ENCODE measurements around the gene FOXA1.

FOXA1 gene

DNA sequence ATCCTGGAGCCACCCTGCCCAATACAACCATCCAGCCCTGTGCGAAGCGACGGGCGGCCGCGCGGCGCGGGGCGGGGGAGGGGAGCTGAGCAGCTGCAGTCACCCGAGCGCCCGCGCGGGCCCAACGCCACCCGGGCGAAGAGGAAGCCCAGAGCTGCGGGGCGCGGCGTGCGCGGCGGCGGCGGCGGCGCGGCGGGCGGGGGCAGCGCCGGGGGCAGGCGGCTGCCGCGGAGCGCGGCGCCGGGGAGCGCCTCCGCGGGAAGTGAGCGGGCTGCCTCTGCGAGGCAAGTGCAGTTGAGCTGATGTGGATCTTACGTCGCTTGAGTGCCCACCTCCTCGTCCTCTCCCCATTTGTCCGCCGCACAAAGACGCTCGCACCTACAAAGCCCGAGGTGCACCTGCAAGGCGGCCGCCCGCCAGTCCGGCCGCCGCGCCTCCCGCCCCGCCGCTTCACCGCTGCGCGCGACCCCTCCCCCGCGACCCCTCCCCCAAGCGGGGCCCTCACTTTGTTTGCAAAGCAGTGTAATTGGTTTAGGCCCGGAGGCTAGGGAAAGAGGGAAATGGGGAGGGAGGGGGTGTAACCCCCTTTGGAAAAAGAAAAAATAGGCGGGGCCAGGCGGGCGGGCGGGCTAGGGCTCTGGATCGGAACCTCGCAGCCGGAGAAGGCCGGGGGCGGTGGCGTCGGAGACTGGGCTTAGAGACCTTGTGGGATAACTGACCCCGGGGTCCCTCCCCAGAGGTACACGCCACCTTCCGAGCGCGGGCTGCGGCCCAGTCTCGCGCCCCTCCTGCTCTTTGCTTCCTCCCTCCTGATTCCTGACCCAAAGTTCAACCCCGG, at the start of gene FOXA1, which contains the start of gene TTC6:
TSS of gene FOXA1 (minus strand) at position 279 of the 838 bp plus-strand sequence. CDS start at position 2, 277 bp downstream.
TSS of gene TTC6 (plus strand) at position 659 of the 838 bp plus-strand sequence. CDS start 26,436 bp downstream, outside the sequence.
- peak; percentile 92 for DNase-seq

DNA sequence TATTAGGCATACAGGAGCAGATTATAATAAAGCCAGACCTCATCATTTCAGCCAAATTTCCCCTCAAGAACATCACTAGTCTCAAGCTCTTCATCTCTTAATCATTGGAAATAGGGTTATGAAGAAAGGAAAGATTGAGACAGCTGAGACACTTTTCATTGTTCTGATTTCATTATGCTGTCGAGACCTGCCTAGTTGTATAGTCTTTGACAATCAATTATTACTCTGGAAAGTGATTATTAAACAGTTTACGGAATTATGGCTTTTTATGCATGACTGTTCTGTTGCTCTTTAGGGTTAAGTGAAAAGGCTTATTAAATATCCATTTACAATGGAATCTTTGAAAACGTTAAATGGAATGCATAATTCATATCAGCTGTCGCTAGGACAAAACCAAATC, 48.7 kb upstream of the FOXA1 start:
- DNase-seq, result no peak

DNA sequence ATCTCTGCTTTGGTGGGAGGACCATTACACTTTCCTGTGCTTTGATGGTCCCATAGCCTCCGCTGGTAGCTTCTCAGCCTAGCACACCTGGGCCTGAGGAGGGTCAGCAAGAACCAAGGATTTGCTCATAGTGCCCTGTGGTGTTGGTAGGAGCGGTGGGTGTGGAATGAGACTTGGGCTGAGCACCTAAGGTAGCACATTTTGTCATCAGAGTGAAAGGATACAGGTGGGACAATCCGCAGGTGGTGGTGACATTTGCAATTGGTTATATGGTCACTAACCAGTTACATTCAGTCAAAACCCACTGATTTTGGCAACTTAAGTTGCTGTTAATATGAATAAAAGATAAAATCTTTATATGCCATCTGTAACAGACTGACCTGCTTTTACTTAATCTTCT, 47.1 kb upstream of the FOXA1 start:
- DNase-seq, result no peak

DNA sequence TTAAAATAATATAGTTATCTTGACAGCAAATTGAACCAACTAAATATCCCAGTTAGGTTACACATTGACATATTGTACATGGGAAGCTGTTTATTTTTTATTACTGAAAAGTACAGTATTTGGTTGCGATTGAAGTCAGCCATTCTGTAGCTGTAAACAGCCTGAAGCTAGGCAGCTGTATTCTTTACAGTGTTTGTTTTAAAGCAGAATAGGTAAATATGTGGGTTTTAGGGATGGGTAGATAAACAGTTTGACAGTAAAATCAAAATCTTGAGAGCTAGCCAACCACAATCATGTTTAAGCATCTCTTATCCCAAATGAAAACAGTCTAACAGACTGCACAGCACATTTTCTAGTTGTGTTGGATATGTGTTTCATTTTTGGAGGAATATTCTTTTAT, 46.1 kb upstream of the FOXA1 start:
- DNase-seq, result peak; percentile 20

DNA sequence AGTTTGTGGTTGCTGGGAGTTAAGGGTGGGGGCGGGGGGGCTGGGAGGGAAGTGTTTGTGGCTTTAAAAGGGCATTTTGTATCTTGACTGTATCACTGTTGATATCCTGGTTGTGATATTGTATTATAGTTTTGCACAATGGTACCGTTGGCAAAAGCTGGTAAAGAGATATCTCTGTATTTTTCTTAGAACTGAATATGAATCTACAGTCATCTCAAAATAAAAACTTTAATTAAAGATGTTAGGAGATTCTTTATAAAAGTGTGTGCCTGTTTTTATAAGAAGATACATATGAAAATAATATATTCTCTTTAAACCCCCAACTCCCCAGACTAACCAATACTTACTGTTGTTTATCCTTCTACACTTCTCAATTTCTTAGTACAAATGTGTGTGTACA, 43.5 kb upstream of the FOXA1 start:
- DNase-seq, result no peak

DNA sequence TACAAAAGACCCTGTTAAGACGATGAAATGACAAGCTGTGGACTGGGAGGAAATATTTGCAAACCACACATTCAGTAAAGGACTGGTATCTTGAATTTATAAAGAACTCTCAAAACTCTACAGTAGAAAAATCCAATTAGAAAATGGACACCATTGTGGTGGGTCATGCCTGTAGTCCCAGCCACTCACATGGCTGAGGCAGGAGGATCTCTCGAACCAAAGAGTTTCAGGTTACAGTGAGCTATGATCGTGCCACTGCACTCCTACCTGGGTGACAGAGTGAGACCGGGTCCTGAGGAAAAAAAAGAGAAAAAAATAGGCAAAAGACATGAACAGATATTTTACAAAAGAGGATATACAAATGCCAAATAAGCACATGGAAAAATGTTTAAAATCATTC, 42.3 kb upstream of the FOXA1 start:
- no peak for DNase-seq

DNA sequence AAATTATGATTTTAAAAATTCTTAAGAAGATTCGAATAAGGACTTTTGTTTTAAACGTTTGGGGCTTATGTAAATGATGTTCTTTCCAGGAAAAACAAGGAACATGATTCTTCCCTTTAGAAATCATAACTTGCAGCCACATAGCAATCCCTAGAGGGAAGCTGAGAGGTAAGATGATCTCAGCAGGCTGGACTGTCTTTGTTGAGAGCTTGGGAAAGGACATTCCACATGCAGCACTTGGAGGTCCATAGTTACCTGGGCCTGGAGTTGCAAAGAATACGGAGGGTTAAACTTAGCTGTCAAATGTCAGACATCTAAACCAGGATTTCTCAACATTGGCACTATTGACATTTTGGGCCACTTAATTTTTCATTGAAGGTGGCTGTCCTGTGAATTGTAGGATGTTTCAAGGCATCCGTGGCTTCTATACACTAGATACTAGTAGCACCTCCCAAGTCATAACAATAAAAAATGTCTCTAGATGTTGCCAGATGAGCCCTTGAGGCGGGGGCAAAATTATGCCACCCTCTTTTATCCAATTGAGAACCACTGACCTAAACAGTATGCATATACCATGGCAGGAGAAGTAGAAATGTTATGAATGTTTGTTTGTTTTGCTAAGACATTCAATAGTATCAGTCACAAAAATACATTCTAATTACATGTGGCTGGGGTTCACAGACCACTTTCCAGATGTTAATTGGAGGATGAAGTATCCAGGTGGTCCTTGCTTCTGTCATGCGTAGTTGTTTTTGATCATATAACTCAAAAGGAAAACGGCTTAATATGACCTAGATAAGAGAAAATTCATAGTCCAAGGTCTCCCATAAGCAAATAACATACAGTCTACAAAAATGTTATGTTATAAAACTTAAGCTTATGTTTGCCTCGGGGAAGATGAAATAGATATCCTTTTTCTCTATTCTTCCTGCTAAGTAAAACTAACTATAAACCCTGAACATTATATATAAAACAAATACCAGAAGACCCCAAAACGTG, 30.8 kb upstream of the FOXA1 start:
- DNase-seq, result no peak

DNA sequence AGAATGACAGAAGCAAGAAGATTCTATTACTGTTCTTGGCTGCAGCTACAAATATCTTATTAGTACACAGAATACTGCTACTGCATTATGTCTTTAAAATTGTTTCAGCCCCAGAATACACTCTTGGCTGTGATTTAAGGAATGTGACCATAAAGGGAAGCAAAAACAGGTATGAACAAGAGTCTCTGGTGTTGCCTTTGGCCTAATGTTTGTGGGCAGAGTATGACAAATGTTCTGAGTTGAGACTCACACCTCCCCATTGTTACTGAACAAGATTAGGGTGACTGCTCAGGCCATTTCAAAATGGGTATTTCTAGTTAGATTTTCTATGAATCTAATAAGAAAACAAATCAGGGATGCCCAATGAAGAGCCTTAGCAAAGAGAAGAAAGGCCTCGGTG, 28.9 kb upstream of the FOXA1 start:
- no peak for DNase-seq

DNA sequence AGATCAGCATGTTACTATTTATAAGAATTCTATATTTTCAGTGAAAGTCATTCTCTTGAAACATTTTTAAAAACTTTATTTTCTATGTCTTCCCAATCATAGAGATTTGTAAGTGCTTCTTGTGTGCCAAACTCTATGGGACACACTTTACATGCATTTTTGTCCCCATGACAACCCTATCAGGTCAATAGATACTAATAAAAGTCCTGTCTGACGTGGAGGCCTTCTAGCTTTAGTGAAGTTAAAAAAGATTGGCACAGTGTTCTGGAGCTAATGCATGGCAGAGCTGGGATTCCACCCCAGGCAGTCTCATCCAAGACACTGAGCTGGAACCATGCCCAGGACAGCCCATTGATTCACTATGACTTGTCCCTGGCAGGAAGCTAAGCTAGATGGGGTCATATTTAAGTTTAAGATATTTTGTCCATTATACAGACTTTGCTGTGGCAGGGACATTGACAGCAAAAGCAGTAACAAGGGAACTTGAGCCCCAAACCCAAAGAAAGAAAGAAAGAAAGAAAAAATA, 28.4 kb upstream of the FOXA1 start:
- no peak for DNase-seq

DNA sequence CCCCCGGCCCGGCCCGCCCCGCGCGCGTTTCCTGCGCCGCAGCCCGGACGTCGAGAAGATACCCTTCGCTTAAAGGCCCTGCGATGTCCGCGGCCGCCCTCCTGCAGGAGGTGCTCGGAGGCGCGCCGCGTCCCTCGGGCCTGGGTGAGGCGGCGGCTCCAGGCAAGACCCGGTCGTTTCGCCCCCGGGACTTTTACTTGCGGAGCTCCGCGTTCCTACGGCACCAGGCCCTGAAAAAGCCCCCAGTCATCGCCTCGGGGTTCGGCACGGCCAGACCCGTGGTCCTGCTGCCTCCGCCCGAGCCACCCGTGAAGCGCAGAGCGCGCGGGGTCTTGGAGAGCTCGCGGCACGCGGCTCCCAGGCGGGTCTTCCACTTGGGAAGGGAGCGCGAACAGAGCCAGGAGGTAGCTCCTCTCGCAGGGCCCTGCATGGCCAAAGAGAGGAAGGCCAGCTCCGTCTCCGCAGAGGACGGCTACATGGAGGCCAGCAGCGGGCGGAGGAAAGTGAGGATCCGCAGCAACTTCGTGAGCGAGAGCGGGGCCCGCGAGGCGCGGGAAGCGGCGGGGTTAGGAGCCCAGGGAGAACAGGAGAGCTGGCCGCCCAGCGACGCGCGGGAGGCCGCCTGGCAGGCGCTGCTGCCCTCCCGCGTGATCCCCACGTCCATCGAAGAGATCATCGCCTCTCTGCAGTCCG, 27.3 kb upstream of the FOXA1 start:
- no peak for DNase-seq

DNA sequence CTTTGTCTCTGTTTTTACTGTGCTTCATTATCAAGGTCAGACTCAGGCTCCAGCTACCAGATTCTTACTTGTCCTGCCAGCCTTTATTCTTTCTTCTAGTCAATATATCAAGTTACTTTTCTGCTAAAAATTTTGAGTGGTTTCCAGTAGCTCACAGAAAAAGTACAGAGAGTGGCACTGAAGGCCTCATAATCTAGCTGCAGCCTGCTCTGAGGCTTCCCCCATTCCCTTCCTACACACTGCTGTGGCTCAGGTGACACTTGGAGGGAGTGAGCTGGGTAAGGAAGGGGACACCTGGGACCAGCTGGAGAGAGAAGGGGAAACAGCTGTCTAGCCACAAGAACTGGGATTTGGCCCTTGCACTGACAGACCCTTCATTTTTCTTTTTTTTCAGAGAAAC, 25.8 kb upstream of the FOXA1 start:
- DNase-seq, result no peak

DNA sequence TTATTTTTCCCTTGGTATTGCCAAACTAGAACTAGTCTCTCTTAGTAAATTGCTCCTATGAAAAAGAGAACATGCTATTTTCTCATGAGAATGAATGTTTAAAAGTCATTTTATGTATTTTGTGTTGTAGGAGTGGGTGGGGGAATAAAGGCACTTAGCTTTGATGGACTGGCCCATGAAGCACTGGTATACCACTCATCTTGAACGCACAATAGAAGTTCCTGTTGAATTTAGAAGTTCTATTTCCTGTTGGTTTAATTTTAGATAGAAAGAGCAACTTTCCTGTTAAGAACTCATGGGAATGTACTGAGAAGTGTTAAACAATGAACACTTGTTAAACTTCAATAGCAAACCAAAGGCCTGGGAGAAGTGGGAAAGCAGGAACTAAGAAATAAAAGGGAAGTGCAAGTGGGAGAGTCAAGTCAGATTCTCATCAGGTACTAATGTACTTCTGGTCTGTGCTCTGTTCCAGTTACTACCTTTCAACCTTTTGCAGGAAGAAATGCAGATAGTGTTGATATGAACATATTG, 23.5 kb upstream of the FOXA1 start:
- DNase-seq, result no peak

DNA sequence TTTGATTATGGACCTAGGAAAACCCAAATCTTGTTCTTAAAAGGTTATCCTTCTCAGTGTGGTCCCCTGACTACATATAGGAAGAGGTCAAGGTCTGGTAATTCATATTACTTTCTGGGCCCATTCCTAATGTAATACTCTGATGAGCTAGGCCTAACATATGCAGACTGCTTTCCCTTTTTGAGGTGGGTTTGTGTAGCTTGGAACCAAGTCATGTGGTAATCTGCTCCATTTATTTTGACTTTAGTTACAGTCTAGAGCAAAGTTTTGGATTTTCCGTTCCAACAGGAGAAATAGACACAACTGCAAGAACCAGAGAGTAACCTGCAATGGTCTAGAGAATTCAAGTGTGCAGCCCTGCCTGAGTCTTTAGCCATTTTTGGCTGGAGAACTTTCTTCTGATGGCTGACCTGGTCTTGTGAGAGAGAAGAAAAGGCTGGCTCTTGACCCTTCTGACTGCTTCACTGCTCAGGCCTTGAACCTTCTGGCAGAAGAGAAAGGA, 22.9 kb upstream of the FOXA1 start:
- DNase-seq, result no peak

DNA sequence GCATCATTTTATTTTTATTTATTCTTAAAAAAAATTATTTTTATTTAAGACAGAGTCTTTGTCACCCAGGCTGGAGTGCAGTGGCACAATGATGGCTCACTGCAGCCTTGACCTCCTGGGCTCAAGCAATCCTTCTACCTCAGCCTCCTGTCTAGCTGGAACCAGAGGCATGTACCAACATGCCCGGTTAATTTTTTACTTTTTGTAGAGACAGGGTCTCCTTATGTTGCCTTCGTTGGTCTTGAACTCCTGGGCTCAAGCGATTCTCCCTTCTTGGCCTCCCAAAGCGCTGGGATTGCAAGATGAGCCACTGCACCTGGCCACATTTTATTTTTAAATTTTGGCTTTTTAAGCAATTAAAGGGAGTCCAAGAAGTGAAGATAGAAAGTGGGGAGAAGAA, 21.8 kb upstream of the FOXA1 start:
- DNase-seq, result no peak

DNA sequence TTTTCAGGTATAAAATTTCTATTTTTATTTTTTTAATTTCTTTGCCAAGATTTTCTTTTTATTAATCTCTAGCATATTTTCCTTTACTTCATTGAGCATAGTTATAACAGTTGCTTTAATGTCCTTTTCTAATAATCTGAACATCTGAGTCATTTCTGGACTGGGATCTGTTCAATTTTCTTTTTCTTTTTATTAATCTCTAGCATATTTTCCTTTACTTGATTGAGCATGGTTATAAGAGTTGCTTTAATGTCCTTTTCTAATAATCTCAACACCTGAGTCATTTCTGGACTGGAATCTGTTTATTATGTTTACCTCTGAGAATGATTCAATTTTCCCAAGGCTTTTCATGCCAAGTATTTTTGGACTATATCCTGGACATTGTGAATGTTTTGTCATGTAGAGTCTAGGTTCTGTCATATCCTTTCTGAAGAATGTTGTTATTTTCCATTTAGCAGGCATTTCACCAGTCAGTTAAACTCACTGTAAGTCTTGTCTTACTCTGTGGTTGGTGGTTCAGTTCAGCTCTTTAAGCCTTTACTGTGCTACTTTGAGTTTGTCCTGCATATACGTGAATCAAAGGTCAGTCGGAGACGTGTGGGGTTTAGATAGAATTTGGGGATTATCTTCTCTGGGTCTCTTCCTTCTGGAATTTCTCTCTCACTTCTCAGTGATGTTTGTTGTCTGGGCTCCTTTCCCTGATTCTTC, 20.7 kb upstream of the FOXA1 start:
- DNase-seq, result no peak

DNA sequence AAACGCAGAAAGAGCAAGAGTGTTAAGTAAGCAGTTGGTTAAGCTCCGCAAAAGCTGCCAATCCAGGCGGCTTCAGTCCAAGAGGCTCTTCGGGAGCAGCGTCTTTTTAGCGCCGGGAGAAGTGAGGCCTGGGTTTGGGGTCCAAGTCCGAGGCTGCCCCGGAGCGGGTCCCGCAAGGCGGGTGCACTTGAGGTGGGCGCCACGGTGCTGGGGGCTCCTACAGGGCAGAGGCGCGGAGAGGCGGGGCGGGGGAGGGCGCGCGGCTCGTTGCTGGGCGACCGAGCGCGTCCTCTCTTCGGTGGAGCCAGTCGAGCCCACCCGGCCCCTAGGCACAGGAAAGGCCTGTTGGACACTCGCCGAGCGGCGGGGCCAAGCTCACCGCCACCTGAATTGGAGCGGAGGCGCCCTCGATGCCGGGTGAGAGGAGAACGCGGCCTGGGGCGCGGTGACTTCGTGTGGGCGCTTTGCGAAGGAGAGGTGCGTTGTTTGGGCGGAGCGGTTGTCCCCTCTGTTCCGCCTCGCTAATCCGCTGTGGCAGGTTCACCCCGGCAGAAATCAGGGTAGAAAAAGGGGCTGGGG, 16.0 kb upstream of the FOXA1 start:
- DNase-seq, result no peak

DNA sequence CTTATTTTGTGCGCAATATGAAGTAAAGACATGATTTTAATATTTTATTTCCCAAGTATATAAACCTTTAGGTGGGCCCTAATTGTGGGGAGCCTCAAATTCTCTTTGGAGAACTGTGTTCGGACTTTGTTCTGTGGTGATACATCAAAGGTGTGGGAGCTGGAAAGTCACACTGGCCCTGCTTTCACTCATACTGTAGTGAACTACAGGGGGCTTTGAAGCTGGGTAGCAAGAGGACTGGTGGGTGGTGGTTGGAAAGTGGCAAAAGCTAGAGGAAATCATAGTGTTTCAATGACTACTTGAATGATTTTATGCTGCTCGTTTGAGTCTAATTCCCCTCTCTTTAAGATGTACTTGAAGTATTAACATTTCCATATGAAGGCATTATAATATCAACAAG, 13.6 kb upstream of the FOXA1 start:
- no peak for DNase-seq

DNA sequence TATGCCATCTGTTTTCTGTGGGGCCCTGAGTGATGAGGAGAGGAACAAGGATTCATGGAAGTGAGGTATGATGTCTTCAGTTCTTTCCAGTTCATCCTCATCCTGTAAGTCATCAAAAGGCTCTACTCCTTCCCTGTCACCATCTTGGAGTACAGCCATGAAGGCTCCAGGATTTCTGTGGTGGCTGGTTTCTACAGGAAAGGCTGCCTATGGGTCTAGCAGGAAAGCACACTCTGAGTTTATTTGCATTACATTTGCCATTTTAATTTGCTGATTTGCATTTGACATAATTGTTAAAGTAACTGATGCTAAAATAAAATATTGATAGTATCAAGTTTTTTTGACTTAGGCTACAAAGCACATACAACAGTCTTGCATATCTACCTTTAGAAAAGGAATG, 11.6 kb upstream of the FOXA1 start:
- no peak for DNase-seq

DNA sequence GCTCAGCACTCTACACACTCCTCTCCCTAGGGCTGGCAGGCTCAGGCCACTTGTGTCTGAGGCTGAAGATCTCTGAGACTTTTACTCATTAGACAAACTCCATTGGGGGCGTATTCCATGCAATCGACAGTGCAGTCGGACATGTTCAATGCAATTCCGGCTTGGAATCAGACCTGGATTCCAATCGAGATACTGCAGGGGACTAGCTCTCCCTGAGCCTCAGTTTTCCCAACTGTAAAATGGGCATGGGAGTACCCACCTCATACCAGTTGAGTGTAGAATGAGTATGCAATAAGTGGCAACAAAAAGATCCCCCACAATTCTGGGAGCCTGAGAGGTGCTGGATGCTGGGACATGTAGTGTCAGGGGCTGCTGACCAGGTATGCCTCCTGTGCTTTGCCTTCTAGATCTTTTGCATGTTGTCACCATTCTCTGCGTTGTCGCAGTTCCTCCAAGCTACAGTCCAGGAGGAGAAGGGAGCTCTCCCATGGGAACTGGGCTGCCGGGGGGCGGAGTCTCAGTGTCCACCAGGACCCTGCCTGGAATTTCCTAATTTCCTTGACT, 8.7 kb upstream of the FOXA1 start:
- DNase-seq, result no peak

DNA sequence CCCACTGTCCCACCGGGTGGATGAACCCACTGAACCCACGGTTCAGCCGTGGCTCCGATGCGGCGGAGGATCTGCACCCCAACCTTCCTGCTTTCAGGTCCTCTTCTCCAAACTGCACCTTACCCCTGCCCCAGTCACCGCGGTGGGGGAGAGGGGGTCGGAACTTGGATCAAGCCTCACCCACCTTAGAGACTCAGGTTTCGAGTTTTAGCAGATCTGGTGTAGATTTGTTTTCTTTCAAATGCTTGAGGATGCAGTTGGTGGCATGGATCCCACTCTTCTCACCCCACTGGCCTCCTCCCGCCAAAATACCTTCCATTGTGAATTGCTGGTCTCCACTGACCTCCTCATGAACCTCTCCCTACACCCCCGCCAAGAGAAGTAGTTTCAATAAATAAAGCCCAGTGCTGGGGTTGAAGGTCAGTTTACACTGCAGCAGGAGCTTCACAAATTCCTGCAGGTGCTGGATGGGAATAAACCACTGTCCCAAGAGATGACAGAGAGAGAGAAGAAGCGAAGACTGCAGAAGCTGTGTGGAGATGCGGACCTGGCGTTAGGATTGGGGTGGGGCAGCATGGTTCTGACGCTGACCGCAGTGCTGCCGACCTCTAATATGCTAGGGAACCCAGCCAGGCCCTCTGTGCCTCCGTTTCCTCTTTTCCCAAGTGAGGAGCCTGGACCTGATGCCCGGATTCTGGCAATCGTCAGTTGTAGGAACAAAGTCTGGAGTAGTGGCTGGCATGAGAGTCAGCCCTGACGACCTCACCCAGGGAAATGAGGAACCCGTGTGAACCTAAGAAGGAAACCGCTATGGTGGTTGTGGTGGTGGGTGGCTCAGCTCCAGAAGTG, 7.8 kb upstream of the FOXA1 start:
- DNase-seq, result no peak

Measured in DMS53 (cell line).